Vagina (tissue), 2 donors: Measurements from ENCODE around the gene MLN. TPM values are rescaled to one million over a fixed set of nuclear protein-coding genes. Genes with fewer than 3 reads are reported as not detected.
A peak's percentile ranks its signal among the peaks of the same experiment; 100 is the strongest.

Experiments
- DNase-seq, 2 donors: peaks; one replicate each; pipeline ENCODE4 v3.0.0-alpha.2; 2017; ENCODE audit errors: extremely low spot score in 2 of 2
- H3K27ac ChIP-seq: fragments of 200-600 bp; sonication (generic); one replicate; pipeline ENCODE4 v1.5.1; 2019
- H3K27me3 ChIP-seq: fragments of 200-600 bp; sonication (generic); one replicate; pipeline ENCODE4 v1.5.1; 2019
- H3K36me3 ChIP-seq, 2 donors: fragments of 200-600 bp; sonication (generic); one replicate each; pipeline ENCODE4 v1.5.1; 2017 to 2019
- H3K4me1 ChIP-seq: fragments of 200-600 bp; sonication (generic); one replicate; pipeline ENCODE4 v1.5.1; 2019
- H3K4me3 ChIP-seq, 2 donors: fragments of 200-600 bp; sonication (generic); 1 replicate in 1 of 2; 2 replicates in 1 of 2; pipeline ENCODE4 v1.5.1; 2016 to 2019
- H3K9me3 ChIP-seq: fragments of 200-600 bp; sonication (generic); one replicate; pipeline ENCODE4 v1.5.1; 2019
- CTCF ChIP-seq, 3 experiments: fragments of 450-650 bp in 2 of 3; fragments of 200-600 bp in 1 of 3; sonication (generic) in 1 of 3; IDR thresholded peaks; one replicate each; pipeline ENCODE4 v1.5.1; 2017 to 2019; ENCODE audit warnings: antibody characterized with exemption in 3 of 3, mild to moderate bottlenecking in 2 of 3, moderate library complexity in 2 of 3
- POLR2A ChIP-seq, 2 donors: fragments of 450-650 bp; IDR thresholded peaks; one replicate each; pipeline ENCODE4 v1.6.1; 2017; ENCODE audit warnings: antibody characterized with exemption in 2 of 2, mild to moderate bottlenecking in 2 of 2, moderate library complexity in 2 of 2
- POLR2AphosphoS5 ChIP-seq, 2 donors: sonication (generic); formaldehyde crosslinking; IDR thresholded peaks; one replicate each; pipeline ENCODE4 v1.9.0; 2017; ENCODE audit warnings: antibody characterized with exemption in 2 of 2, mild to moderate bottlenecking in 2 of 2, low read depth in 1 of 2; ENCODE audit not compliant: insufficient read depth in 1 of 2
- intact Hi-C: fragments of 100-400 bp; cut with DNase I; formaldehyde crosslinking; loops from one replicate; pipeline ENCODE4 v1.15.1; 2023
- total RNA-seq: library from RNA; depleted of rRNA; stranded (reverse); fragments of >200 nt; gene quantifications from one replicate; pipeline ENCODE4 v1.2.3, GENCODE V29; 2016

MLN gene
- total RNA-seq, 1 donor from 2014 or later: not detected

- Histone ChIP-seq H3K4me3 (no peak overlapping the region), H3K36me3 (no peaks in the 10 kb centered on the region), H3K9me3 (no peaks in the 10 kb centered on the region), H3K4me1 (peaks cover 55% of the 10 kb centered on the region), H3K27me3 (no peaks in the 10 kb centered on the region), H3K27ac (no peak overlapping the region)
- intact Hi-C loops: no loop called here
- DNase-seq: no peak
- TF ChIP-seq POLR2AphosphoS5 (IDR thresholded peaks at IDR 0.05; ENCODE audit: insufficient read depth in 1 of 2, low read depth in 1 of 2): no peak
- TF ChIP-seq POLR2A (IDR thresholded peaks at IDR 0.05): no peak
- no peak for TF ChIP-seq CTCF (IDR thresholded peaks at IDR 0.05)
Measured at GRCh38 chr6:33748841-33749240, 55.0 kb downstream of the MLN start.

- Histone ChIP-seq H3K4me1 (peaks cover 56% of the 10 kb centered on the region), H3K4me3 (no peak overlapping the region), H3K9me3 (no peaks in the 10 kb centered on the region), H3K27me3 (no peaks in the 10 kb centered on the region), H3K27ac (no peak overlapping the region), H3K36me3 (no peaks in the 10 kb centered on the region)
- TF ChIP-seq POLR2AphosphoS5 (IDR thresholded peaks at IDR 0.05; ENCODE audit: insufficient read depth in 1 of 2, low read depth in 1 of 2): no peak
- TF ChIP-seq POLR2A (IDR thresholded peaks at IDR 0.05): no peak
- no peak for TF ChIP-seq CTCF (IDR thresholded peaks at IDR 0.05)
- no peak for DNase-seq
- intact Hi-C loops: no loop called here
Measured at GRCh38 chr6:33747823-33748222, 56.0 kb downstream of the MLN start.

GRCh38 chr6:33746651-33747100, 57.1 kb downstream of the MLN start, which contains the start of gene IP6K3:
Gene IP6K3, minus strand, starts transcription at chr6:33746905. Its CDS starts 11,429 bp downstream, at chr6:33735476.
- no peaks in the 10 kb centered on the region for H3K36me3 ChIP-seq
- no peaks in the 10 kb centered on the region for H3K27me3 ChIP-seq
- peak within 1 kb of the TSS; percentile 73 for H3K27ac ChIP-seq
- H3K4me3 ChIP-seq: peak within 1 kb of the TSS; percentile 21 to 28
- TF ChIP-seq CTCF (IDR thresholded peaks at IDR 0.05) (no peak), POLR2AphosphoS5 (IDR thresholded peaks at IDR 0.05; ENCODE audit: insufficient read depth in 1 of 2, low read depth in 1 of 2) (peak in 1 of 2 donors; percentile 71), POLR2A (IDR thresholded peaks at IDR 0.05) (no peak)
- H3K9me3 ChIP-seq: no peaks in the 10 kb centered on the region
- no peak for DNase-seq
- intact Hi-C loops: no loop called here
- H3K4me1 ChIP-seq: peaks cover 46% of the 10 kb centered on the region

- TF ChIP-seq CTCF (IDR thresholded peaks at IDR 0.05): no peak
- TF ChIP-seq POLR2AphosphoS5 (IDR thresholded peaks at IDR 0.05; ENCODE audit: insufficient read depth in 1 of 2, low read depth in 1 of 2): peak in 1 of 2 donors; percentile 59
- peak overlapping the region; percentile 21 to 28 for H3K4me3 ChIP-seq
- no peaks in the 10 kb centered on the region for H3K36me3 ChIP-seq
- intact Hi-C loops: no loop called here
- H3K9me3 ChIP-seq: no peaks in the 10 kb centered on the region
- H3K27me3 ChIP-seq: no peaks in the 10 kb centered on the region
- peak overlapping the region; percentile 73 for H3K27ac ChIP-seq
- DNase-seq: no peak
- peaks cover 40% of the 10 kb centered on the region for H3K4me1 ChIP-seq
Measured at GRCh38 chr6:33746036-33746600, 57.7 kb downstream of the MLN start.

GRCh38 chr6:33745548-33745947, 58.3 kb downstream of the MLN start:
- no peaks in the 10 kb centered on the region for H3K27me3 ChIP-seq
- H3K4me1 ChIP-seq: peaks cover 35% of the 10 kb centered on the region
- H3K9me3 ChIP-seq: no peaks in the 10 kb centered on the region
- H3K4me3 ChIP-seq: peak overlapping the region in 1 of 2 donors; percentile 28
- DNase-seq: no peak
- no peaks in the 10 kb centered on the region for H3K36me3 ChIP-seq
- TF ChIP-seq CTCF (IDR thresholded peaks at IDR 0.05) (no peak), POLR2A (IDR thresholded peaks at IDR 0.05) (no peak), POLR2AphosphoS5 (IDR thresholded peaks at IDR 0.05; ENCODE audit: insufficient read depth in 1 of 2, low read depth in 1 of 2) (no peak)
- peak overlapping the region; percentile 73 for H3K27ac ChIP-seq
- intact Hi-C loops: no loop called here
